ENCODE results near the gene WWC1. TPM values are rescaled to one million over a fixed set of nuclear protein-coding genes. Genes with fewer than 3 reads are reported as not detected.

WWC1 gene
- total RNA-seq, 1 experiment from 2014 or later: 52.6 TPM

- Histone ChIP-seq H3K9me2 (ENCODE audit: insufficient read depth) (no peaks in the 10 kb centered on the region), H4K20me1 (ENCODE audit: insufficient read depth) (no peaks in the 10 kb centered on the region), H3K4me2 (ENCODE audit: low read length) (no peak overlapping the region), H3K27me3 (ENCODE audit: insufficient read depth, low read length) (no peaks in the 10 kb centered on the region), H2AFZ (ENCODE audit: low read depth, low read length, poor library complexity, severe bottlenecking) (no peak overlapping the region), H3K27ac (ENCODE audit: low read depth, low read length) (no peak overlapping the region), H3K9ac (ENCODE audit: low read length) (no peak overlapping the region), H3K4me1 (ENCODE audit: control insufficient read depth in 1 of 2, insufficient read depth in 2 of 2, low read length in 2 of 2) (0 out of 4 replicates have a peak, but pooled peaks cover 0 to 6% of the 10 kb centered on the region in 2 experiments), H3K4me3 (replicated peaks in 1 of 2; ENCODE audit: low read depth in 1 of 2, low read length in 2 of 2) (no peak overlapping the region), H3K79me2 (ENCODE audit: insufficient read depth, low read length) (no peaks in the 10 kb centered on the region), H3K36me3 (ENCODE audit: control insufficient read depth in 1 of 2, insufficient read depth in 2 of 2, low read length in 2 of 2) (peaks cover 7 to 15% of the 10 kb centered on the region in 2 experiments; a peak in 2 of 4 replicates), H3K9me3 (ENCODE audit: control insufficient read depth in 1 of 2, insufficient read depth in 1 of 2, low read depth in 1 of 2, low read length in 2 of 2) (no peaks in the 10 kb centered on the region)
- CTCF ChIA-PET: no interaction called here
- no peak for DNase-seq (ENCODE audit: low read depth, low spot score)
- POLR2A ChIA-PET: no interaction called here
- TF ChIP-seq RAD21 (IDR thresholded peaks at IDR 0.05; ENCODE audit: low read depth): no peak
- no peak for ATAC-seq
- no TSS peak for BruUV-seq (replicated peaks)
- intact Hi-C loops (cut with micrococcal nuclease): no loop called here
- RAD21 ChIA-PET (ENCODE audit: low non-redundant PET in 1 of 2, low total read pairs in 2 of 2, uncharacterized antibody in 2 of 2, unreplicated experiment in 2 of 2): no interaction called here
Measured at GRCh38 chr5:168471785-168472184, 180.3 kb downstream of the WWC1 start.

GRCh38 chr5:168472329-168472728, 180.9 kb downstream of the WWC1 start:
- ATAC-seq (peak; percentile 76), DNase-seq (ENCODE audit: low read depth, low spot score) (no peak)
- H4K20me1 ChIP-seq (ENCODE audit: insufficient read depth): no peaks in the 10 kb centered on the region
- no peaks in the 10 kb centered on the region for H3K9me2 ChIP-seq (ENCODE audit: insufficient read depth)
- POLR2A ChIA-PET: no interaction called here
- H3K9ac ChIP-seq (ENCODE audit: low read length): no peak overlapping the region
- no peaks in the 10 kb centered on the region for H3K79me2 ChIP-seq (ENCODE audit: insufficient read depth, low read length)
- H3K27ac ChIP-seq (ENCODE audit: low read depth, low read length): no peak overlapping the region
- BruUV-seq (replicated peaks): no TSS peak
- no peaks in the 10 kb centered on the region for H3K27me3 ChIP-seq (ENCODE audit: insufficient read depth, low read length)
- CTCF ChIA-PET: no interaction called here
- RAD21 ChIA-PET (ENCODE audit: low non-redundant PET in 1 of 2, low total read pairs in 2 of 2, uncharacterized antibody in 2 of 2, unreplicated experiment in 2 of 2): no interaction called here
- intact Hi-C loops (cut with micrococcal nuclease): no loop called here
- H3K4me2 ChIP-seq (ENCODE audit: low read length): no peak overlapping the region
- H3K4me3 ChIP-seq (replicated peaks in 1 of 2; ENCODE audit: low read depth in 1 of 2, low read length in 2 of 2): no peak overlapping the region
- H2AFZ ChIP-seq (ENCODE audit: low read depth, low read length, poor library complexity, severe bottlenecking): no peak overlapping the region
- peaks cover 7 to 13% of the 10 kb centered on the region in 2 experiments; a peak in 2 of 4 replicates for H3K36me3 ChIP-seq (ENCODE audit: control insufficient read depth in 1 of 2, insufficient read depth in 2 of 2, low read length in 2 of 2)
- no peaks in the 10 kb centered on the region for H3K9me3 ChIP-seq (ENCODE audit: control insufficient read depth in 1 of 2, insufficient read depth in 1 of 2, low read depth in 1 of 2, low read length in 2 of 2)
- 0 out of 4 replicates have a peak, but pooled peaks cover 0 to 6% of the 10 kb centered on the region in 2 experiments for H3K4me1 ChIP-seq (ENCODE audit: control insufficient read depth in 1 of 2, insufficient read depth in 2 of 2, low read length in 2 of 2)
- TF ChIP-seq POLR2AphosphoS5 (IDR thresholded peaks at IDR 0.05; ENCODE audit: low read depth, low read length) (no peak), EZH2 (IDR thresholded peaks at IDR 0.05) (no peak), MAX (IDR thresholded peaks at IDR 0.05) (no peak), JUND (IDR thresholded peaks at IDR 0.05) (no peak), ZBTB33 (IDR thresholded peaks at IDR 0.05; ENCODE audit: extremely low read depth, insufficient replicate concordance, low read length) (no peak), FOSL1 (IDR thresholded peaks at IDR 0.05; ENCODE audit: low read depth) (no peak), EZH2phosphoT487 (IDR thresholded peaks at IDR 0.05; ENCODE audit: borderline replicate concordance) (no peak), TCF7L2 (IDR thresholded peaks at IDR 0.05; ENCODE audit: borderline replicate concordance, extremely low read depth, insufficient read depth, insufficient read length) (no peak), ATF3 (IDR thresholded peaks at IDR 0.05) (no peak), REST (IDR thresholded peaks at IDR 0.05; ENCODE audit: low read depth) (no peak), EGR1 (IDR thresholded peaks at IDR 0.05; ENCODE audit: low read depth) (no peak), ELF1 (IDR thresholded peaks at IDR 0.05; ENCODE audit: borderline replicate concordance, low read depth) (no peak), SP1 (IDR thresholded peaks at IDR 0.05; ENCODE audit: low read depth) (no peak), ZNF274 (IDR thresholded peaks at IDR 0.05; ENCODE audit: low read depth, low read length) (no peak), ZFX (IDR thresholded peaks at IDR 0.05) (no peak), RAD21 (IDR thresholded peaks at IDR 0.05; ENCODE audit: low read depth) (no peak)
